Measurements from ENCODE around the gene PDCD11.
"Not testable (repeated sequence)": the region's sequence is repeated elsewhere in the genome, so short reads cannot be mapped to it uniquely, and the experiment has no call there.

The PDCD11 gene

GRCh38 chr10:103416436-103417147 lies 20.2 kb downstream of the PDCD11 start:
- peak; percentile 76 for DNase-seq

GRCh38 chr10:103417148-103417469 lies 20.7 kb downstream of the PDCD11 start:
- DNase-seq: not testable (repeated sequence)

GRCh38 chr10:103417601-103418000 lies 21.2 kb downstream of the PDCD11 start:
- no peak for DNase-seq

GRCh38 chr10:103419101-103419500 lies 22.7 kb downstream of the PDCD11 start:
- DNase-seq: no peak

- no peak for DNase-seq
These were observed 27.3 kb downstream of the PDCD11 start for GRCh38 chr10:103423748-103424147.

- no peak for DNase-seq
These were observed 31.4 kb downstream of the PDCD11 start for GRCh38 chr10:103427866-103428265.

- DNase-seq: no peak
These were observed 32.7 kb downstream of the PDCD11 start for GRCh38 chr10:103428989-103429643.

GRCh38 chr10:103429647-103430046 lies 33.2 kb downstream of the PDCD11 start:
- DNase-seq: no peak

GRCh38 chr10:103431902-103432301 lies 35.5 kb downstream of the PDCD11 start:
- DNase-seq: no peak

- no peak for DNase-seq
These were observed 37.4 kb downstream of the PDCD11 start for GRCh38 chr10:103433858-103434257.

- no peak for DNase-seq
These were observed 43.4 kb downstream of the PDCD11 start for GRCh38 chr10:103439776-103440175.

GRCh38 chr10:103440416-103440815 lies 44.0 kb downstream of the PDCD11 start:
- DNase-seq: no peak

GRCh38 chr10:103441206-103441605 lies 44.8 kb downstream of the PDCD11 start:
- DNase-seq: no peak

GRCh38 chr10:103441611-103442010 lies 45.2 kb downstream of the PDCD11 start:
- no peak for DNase-seq

GRCh38 chr10:103442031-103442461 lies 45.6 kb downstream of the PDCD11 start:
- no peak for DNase-seq

- DNase-seq: no peak
These were observed 47.2 kb downstream of the PDCD11 start for GRCh38 chr10:103443475-103444185.

GRCh38 chr10:103444478-103444877 lies 48.1 kb downstream of the PDCD11 start:
- no peak for DNase-seq

GRCh38 chr10:103445366-103445765 lies 48.9 kb downstream of the PDCD11 start:
- DNase-seq: no peak

- no peak for DNase-seq
These were observed 49.5 kb downstream of the PDCD11 start for GRCh38 chr10:103445767-103446567.

GRCh38 chr10:103447187-103447586 lies 50.8 kb downstream of the PDCD11 start:
- no peak for DNase-seq

- no peak for DNase-seq
These were observed 52.3 kb downstream of the PDCD11 start for GRCh38 chr10:103448746-103449145.

GRCh38 chr10:103449208-103450144 lies 53.0 kb downstream of the PDCD11 start:
- no peak for DNase-seq

All from hematopoietic multipotent progenitor cell treated with erythropoietin and hydrocortisone succinate and interleukin-3 and kit ligand, for 8 days (in vitro differentiated cells).